H1 (cell line): ENCODE data around the gene PDE4B.

Experiments used
- BRCA1 ChIP-seq: IDR thresholded peaks from 2 replicates; pipeline ENCODE4 v1.6.1; 2012; ENCODE audit warnings: low read depth, low read length, improper control_type of control experiment
- POLR2A ChIP-seq, 2 experiments: IDR thresholded peaks; 1 replicate in 1 of 2; 2 replicates in 1 of 2; pipeline ENCODE4 v1.6.1; 2011; ENCODE audit warnings: low read depth in 2 of 2, low read length in 2 of 2, mild to moderate bottlenecking in 2 of 2; ENCODE audit errors: control extremely low read depth in 1 of 2
- RXRA ChIP-seq: IDR thresholded peaks from 2 replicates; pipeline ENCODE4 v1.6.1; 2011; ENCODE audit warnings: low read depth, mild to moderate bottlenecking, low read length, moderate library complexity; ENCODE audit not compliant: insufficient read depth
- YY1 ChIP-seq: IDR thresholded peaks from 2 replicates; pipeline ENCODE4 v1.6.1; 2011; ENCODE audit warnings: low read depth, mild to moderate bottlenecking, low read length
- TF ChIP-seq, protein P1 (sequence below), 3 experiments: IDR thresholded peaks; 1 replicate in 2 of 3; 2 replicates in 1 of 3; pipeline versions ENCODE4 v1.5.1 to v1.6.1; 2011; ENCODE audit warnings: low read length in 3 of 3, mild to moderate bottlenecking in 3 of 3, inconsistent platforms in 2 of 3, low read depth in 1 of 3, moderate library complexity in 1 of 3; ENCODE audit not compliant: insufficient read depth in 1 of 3; ENCODE audit errors: control extremely low read depth in 1 of 3

DNA sequence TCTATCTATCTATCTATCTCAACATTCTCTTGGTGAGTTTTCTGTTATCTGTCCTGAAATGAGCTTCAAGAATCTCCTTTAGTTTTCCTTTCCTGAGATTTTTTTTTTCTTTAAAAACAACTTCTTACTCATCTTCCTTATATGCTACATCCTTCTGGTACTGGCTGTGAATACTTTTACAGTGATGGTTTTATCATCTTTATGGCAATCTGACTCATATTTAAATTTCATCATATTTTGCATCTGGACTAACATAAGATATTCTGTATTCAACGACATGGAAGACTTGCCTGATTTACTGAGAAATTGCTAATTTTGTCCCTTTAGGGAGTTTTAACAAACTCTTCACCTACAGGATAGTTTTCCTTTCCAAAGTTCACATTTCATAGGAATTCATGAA is 33.0 kb downstream of the PDE4B start:
- TF ChIP-seq POLR2A (IDR thresholded peaks at IDR 0.05; ENCODE audit: control extremely low read depth in 1 of 2, low read depth in 2 of 2, low read length in 2 of 2) (no peak), YY1 (no peak), BRCA1 (no peak), RXRA (no peak)
- TF ChIP-seq, protein P1, sequence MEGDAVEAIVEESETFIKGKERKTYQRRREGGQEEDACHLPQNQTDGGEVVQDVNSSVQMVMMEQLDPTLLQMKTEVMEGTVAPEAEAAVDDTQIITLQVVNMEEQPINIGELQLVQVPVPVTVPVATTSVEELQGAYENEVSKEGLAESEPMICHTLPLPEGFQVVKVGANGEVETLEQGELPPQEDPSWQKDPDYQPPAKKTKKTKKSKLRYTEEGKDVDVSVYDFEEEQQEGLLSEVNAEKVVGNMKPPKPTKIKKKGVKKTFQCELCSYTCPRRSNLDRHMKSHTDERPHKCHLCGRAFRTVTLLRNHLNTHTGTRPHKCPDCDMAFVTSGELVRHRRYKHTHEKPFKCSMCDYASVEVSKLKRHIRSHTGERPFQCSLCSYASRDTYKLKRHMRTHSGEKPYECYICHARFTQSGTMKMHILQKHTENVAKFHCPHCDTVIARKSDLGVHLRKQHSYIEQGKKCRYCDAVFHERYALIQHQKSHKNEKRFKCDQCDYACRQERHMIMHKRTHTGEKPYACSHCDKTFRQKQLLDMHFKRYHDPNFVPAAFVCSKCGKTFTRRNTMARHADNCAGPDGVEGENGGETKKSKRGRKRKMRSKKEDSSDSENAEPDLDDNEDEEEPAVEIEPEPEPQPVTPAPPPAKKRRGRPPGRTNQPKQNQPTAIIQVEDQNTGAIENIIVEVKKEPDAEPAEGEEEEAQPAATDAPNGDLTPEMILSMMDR (IDR thresholded peaks at IDR 0.05; ENCODE audit: control extremely low read depth in 1 of 3, insufficient read depth in 1 of 3, low read depth in 1 of 3, low read length in 3 of 3), result no peak
